ENCODE measurements around the gene HLA-C. TPM values are rescaled to one million over a fixed set of nuclear protein-coding genes. Genes with fewer than 3 reads are reported as not detected.
A peak's percentile ranks its signal among the peaks of the same experiment; 100 is the strongest.

Gene HLA-C
- total RNA-seq, 1 experiment from 2014 or later: 170 TPM

GRCh38 chr6:31308845-31309175 is 36.9 kb upstream of the HLA-C start:
- Histone ChIP-seq H3K4me1 (ENCODE audit: control insufficient read depth, insufficient read depth, low read length) (no peaks in the 10 kb centered on the region), H3K27ac (ENCODE audit: low read length) (no peak overlapping the region), H3K9me3 (ENCODE audit: control insufficient read depth, insufficient read depth, low read depth, low read length) (no peaks in the 10 kb centered on the region), H3K27me3 (ENCODE audit: control insufficient read depth, insufficient read depth, low read length) (peaks cover 6% of the 10 kb centered on the region), H3K36me3 (ENCODE audit: control insufficient read depth, insufficient read depth, low read length) (no peaks in the 10 kb centered on the region), H3K4me3 (ENCODE audit: low read depth in 2 of 2, low read length in 2 of 2) (no peak overlapping the region)
- no peak for TF ChIP-seq POLR2AphosphoS5 (IDR thresholded peaks at IDR 0.05; ENCODE audit: low read depth, low read length)
- TF ChIP-seq SIN3A (IDR thresholded peaks at IDR 0.05; ENCODE audit: borderline replicate concordance, insufficient read depth, low read depth, low read length): no peak
- TF ChIP-seq CTCF (IDR thresholded peaks at IDR 0.05): no peak
- TF ChIP-seq REST (IDR thresholded peaks at IDR 0.05; ENCODE audit: insufficient read depth in 1 of 2, low read depth in 2 of 2, low read length in 1 of 2): no peak
- TF ChIP-seq TCF7L2 (IDR thresholded peaks at IDR 0.05; ENCODE audit: low read depth, low read length): no peak
- CTCF ChIA-PET: no interaction called here
- in situ Hi-C loops (cut with HindIII; ENCODE audit: low pct_unique_long_range_greater_than_20kb, low sequenced_read_pairs): no loop called here
- POLR2A ChIA-PET: interaction anchor here (0.8 to 0.9 kb wide), 2 partner anchors 12 to 13 kb away, joined by 3 read pairs; no protein-coding TSS in a partner anchor
- DNase-seq (ENCODE audit: low read depth, low spot score) (no peak), ATAC-seq (peak; percentile 39; the same call in 1 of the 2 replicates)
- no TSS peak for BruUV-seq (replicated peaks)
- intact Hi-C loops (cut with micrococcal nuclease; ENCODE audit: unreplicated experiment): no loop called here

GRCh38 chr6:31308050-31308844 is 36.4 kb upstream of the HLA-C start:
- peaks cover 6% of the 10 kb centered on the region for H3K27me3 ChIP-seq (ENCODE audit: control insufficient read depth, insufficient read depth, low read length)
- TF ChIP-seq POLR2AphosphoS5 (IDR thresholded peaks at IDR 0.05; ENCODE audit: low read depth, low read length) (no peak), TCF7L2 (IDR thresholded peaks at IDR 0.05; ENCODE audit: low read depth, low read length) (no peak), CTCF (IDR thresholded peaks at IDR 0.05) (no peak), SIN3A (IDR thresholded peaks at IDR 0.05; ENCODE audit: borderline replicate concordance, insufficient read depth, low read depth, low read length) (no peak), REST (IDR thresholded peaks at IDR 0.05; ENCODE audit: insufficient read depth in 1 of 2, low read depth in 2 of 2, low read length in 1 of 2) (no peak)
- BruUV-seq (replicated peaks): no TSS peak

More at GRCh38 chr6:31308050-31308844, 36.4 kb upstream of the HLA-C start:
- peak overlapping the region; percentile 5 to 23; a peak in 2 of 4 replicates for H3K4me3 ChIP-seq (ENCODE audit: low read depth in 2 of 2, low read length in 2 of 2)
- no peaks in the 10 kb centered on the region for H3K4me1 ChIP-seq (ENCODE audit: control insufficient read depth, insufficient read depth, low read length)
- H3K36me3 ChIP-seq (ENCODE audit: control insufficient read depth, insufficient read depth, low read length): no peaks in the 10 kb centered on the region
- intact Hi-C loops (cut with micrococcal nuclease; ENCODE audit: unreplicated experiment) (no loop called here), in situ Hi-C loops (cut with HindIII; ENCODE audit: low pct_unique_long_range_greater_than_20kb, low sequenced_read_pairs) (no loop called here)
- ATAC-seq (peak; percentile 54), DNase-seq (ENCODE audit: low read depth, low spot score) (no peak)
- ChIA-PET POLR2A (interaction anchor here (0.8 kb wide), 1 partner anchor 11 kb away, joined by 3 read pairs; no protein-coding TSS in a partner anchor), CTCF (no interaction called here)
- no peaks in the 10 kb centered on the region for H3K9me3 ChIP-seq (ENCODE audit: control insufficient read depth, insufficient read depth, low read depth, low read length)
- H3K27ac ChIP-seq (ENCODE audit: low read length): no peak overlapping the region

Data from Panc1 (cell line).